ENCODE data around the gene L3MBTL4.

- TF ChIP-seq CTCF (IDR thresholded peaks at IDR 0.05 in 4 of 5, conservative IDR thresholded peaks at IDR 0.05 in 1 of 5), result no peak
- TF ChIP-seq POLR2A (IDR thresholded peaks at IDR 0.05), result no peak
Observed at GRCh38 chr18:6199777-6200176, 214.9 kb downstream of the L3MBTL4 start.

All from gastrocnemius medialis (tissue), 4 donors.